Measurements from ENCODE around the gene SEMA4A. TPM values are rescaled to one million over a fixed set of nuclear protein-coding genes. Genes with fewer than 3 reads are reported as not detected.
A peak's percentile ranks its signal among the peaks of the same experiment; 100 is the strongest.

Gene SEMA4A
- total and polyA plus RNA-seq, 8 donors = 2.6 to 7.0 (median 4.7) TPM

DNA sequence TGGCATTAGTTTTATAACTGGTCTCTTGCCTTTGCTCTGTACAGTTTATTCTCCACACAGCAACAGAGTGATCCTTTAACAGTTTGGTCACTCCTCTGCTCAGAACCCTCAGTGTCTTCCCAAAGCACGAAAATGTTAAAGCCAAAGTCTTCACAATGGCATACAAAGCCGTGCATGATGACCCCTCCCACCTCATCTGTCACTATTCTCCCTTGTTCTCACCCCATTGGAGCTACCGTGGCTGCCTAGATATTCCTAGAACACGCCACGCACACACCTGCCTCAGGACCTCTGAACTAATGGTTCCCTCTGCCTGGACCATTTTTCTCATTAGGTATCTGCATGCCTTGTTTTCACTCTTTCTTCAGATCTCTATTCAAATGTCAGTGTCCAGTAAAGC, 8.6 kb upstream of the SEMA4A start:
- H3K27me3 ChIP-seq = no peaks in the 10 kb centered on the region
- intact Hi-C loops (cut with DNase I) = loop anchor here (5.0 to 10.0 kb wide), 3 partner anchors 78 to 170 kb away; no protein-coding TSS in a partner anchor
- ATAC-seq = no peak
- no peak for FAIRE-seq
- peak in 1 of 6 donors; percentile 2 for DNase-seq
- no peak overlapping the region for H3K27ac ChIP-seq
- no peaks in the 10 kb centered on the region for H3K36me3 ChIP-seq
- H3K4me1 ChIP-seq = peaks cover 0 to 2% (median 0%) of the 10 kb centered on the region in 3 donors
- no peak overlapping the region for H3K4me3 ChIP-seq
- TF ChIP-seq, protein P1, sequence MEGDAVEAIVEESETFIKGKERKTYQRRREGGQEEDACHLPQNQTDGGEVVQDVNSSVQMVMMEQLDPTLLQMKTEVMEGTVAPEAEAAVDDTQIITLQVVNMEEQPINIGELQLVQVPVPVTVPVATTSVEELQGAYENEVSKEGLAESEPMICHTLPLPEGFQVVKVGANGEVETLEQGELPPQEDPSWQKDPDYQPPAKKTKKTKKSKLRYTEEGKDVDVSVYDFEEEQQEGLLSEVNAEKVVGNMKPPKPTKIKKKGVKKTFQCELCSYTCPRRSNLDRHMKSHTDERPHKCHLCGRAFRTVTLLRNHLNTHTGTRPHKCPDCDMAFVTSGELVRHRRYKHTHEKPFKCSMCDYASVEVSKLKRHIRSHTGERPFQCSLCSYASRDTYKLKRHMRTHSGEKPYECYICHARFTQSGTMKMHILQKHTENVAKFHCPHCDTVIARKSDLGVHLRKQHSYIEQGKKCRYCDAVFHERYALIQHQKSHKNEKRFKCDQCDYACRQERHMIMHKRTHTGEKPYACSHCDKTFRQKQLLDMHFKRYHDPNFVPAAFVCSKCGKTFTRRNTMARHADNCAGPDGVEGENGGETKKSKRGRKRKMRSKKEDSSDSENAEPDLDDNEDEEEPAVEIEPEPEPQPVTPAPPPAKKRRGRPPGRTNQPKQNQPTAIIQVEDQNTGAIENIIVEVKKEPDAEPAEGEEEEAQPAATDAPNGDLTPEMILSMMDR (IDR thresholded peaks at IDR 0.05) = no peak
- WGBS, 2 donors = 39 to 45% methylated on average over 5 of the region's 5 CpGs
- H3K9me3 ChIP-seq = no peaks in the 10 kb centered on the region

DNA sequence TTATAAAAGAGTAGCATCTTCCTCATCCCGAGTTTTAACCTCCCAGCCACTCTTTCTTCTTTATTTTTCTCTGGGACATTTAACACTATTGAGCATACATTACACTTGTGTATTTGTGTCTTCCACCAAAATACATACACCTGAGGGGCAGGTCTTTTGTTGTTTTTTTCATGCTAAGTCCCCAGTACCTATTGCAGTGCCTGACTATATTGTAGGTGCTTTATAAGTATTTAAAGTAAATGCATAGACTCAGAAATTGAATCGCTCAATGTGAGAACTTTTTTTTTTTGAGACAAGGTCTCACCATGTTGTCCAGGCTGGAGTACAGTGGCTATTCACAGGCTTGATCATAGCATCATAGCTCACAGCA, 7.8 kb upstream of the SEMA4A start:
- ATAC-seq (no peak), FAIRE-seq (no peak)
- TF ChIP-seq, protein P1 (IDR thresholded peaks at IDR 0.05) = no peak

DNA sequence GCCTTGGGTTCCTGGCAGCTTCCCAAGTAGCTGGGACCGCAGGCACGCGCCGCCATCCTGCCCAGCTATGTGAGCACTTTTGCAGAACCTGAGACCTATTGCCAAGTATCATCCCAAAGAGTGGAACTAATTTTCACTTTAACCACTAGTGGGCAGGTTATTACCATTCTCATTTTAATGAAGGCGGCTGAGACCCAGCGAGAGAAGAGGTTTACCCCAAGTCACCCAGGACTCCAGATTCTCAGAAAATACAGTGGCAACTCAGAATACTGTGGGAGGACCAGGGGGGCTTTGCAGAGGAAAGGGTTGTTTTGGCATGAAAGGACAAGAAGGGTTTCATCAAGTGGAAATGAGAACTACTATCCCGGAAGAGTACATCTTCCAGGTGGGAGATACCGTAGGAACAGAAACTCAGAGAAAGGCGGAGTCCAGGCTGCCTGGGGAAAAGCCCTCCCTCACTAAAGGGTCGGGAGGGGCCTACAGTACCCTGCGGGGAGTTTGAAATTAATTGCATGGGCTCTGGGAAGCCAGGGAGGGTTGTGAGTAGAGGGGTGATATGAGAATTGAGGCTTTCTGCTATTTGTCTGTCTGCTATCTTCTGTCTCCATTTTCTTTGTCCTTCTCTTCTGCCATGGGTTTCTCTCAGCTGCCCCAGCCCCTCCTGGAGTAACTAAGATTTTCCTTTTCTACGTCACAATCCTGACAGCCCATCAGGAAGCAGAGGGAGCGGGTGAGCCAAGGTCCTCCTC, 7.2 kb upstream of the SEMA4A start:
- TF ChIP-seq, protein P1 (IDR thresholded peaks at IDR 0.05) = peak; percentile 37 to 56 (median 48)
- FAIRE-seq (no peak), DNase-seq (peak in 3 of 6 donors; percentile 54 to 77 (median 70)), ATAC-seq (peak; percentile 53 to 89 (median 80))
- Histone ChIP-seq H3K9me3 (no peaks in the 10 kb centered on the region), H3K36me3 (no peaks in the 10 kb centered on the region), H3K27ac (no peak overlapping the region), H3K4me3 (no peak overlapping the region), H3K27me3 (no peaks in the 10 kb centered on the region), H3K4me1 (peaks cover 0 to 2% (median 0%) of the 10 kb centered on the region in 3 donors)
- intact Hi-C loops (cut with DNase I) = loop anchor here (5.0 to 10.0 kb wide), 3 partner anchors 76 to 169 kb away; no protein-coding TSS in a partner anchor
- 23% methylated on average over 12 to 13 of the region's 13 CpGs for WGBS, 2 donors

More for the DNA sequence above, 7.8 kb upstream of the SEMA4A start:
- intact Hi-C loops (cut with DNase I) = loop anchor here (5.0 to 10.0 kb wide), 3 partner anchors 77 to 169 kb away; no protein-coding TSS in a partner anchor
- WGBS, 2 donors = 45 to 55% methylated on average over 2 of the region's 2 CpGs
- no peaks in the 10 kb centered on the region for H3K36me3 ChIP-seq
- H3K4me1 ChIP-seq = peaks cover 0 to 2% (median 0%) of the 10 kb centered on the region in 3 donors
- no peaks in the 10 kb centered on the region for H3K27me3 ChIP-seq
- DNase-seq = no peak
- no peak overlapping the region for H3K27ac ChIP-seq
- H3K9me3 ChIP-seq = no peaks in the 10 kb centered on the region
- no peak overlapping the region for H3K4me3 ChIP-seq

DNA sequence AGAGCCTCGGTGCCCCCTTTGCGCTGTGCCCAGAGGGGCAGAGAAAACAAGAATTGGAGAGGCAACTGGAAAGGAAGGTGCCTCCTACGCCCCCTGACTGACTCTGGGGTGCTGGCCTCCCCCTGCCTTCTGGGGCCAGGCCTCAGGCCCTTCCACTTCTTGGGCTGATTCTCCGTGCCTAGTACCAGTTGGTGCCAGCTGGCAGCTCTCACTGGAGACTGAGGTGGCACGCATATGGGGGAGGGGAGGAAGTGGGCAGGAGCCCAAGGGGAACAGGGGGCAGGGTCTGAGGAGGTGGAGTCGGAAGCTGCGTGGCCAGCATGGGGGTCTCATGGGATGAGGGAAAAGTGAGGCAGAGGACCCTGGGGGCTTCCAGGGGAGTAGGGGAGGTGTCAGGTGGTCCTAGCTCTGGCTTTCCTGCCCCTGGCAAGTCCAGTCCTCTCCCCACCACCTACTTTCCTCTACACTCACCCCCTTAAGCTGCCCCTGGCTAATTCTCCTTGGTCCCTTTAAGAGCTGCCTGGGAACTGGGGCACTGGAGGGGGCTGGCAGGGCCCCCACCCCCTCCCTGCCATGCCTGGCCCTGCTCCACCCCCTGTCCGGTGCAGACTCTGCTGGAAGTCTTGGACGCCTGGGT, 6.5 kb upstream of the SEMA4A start:
- Histone ChIP-seq H3K4me3 (no peak overlapping the region), H3K4me1 (peaks cover 0 to 2% (median 0%) of the 10 kb centered on the region in 3 donors), H3K27ac (no peak overlapping the region), H3K9me3 (no peaks in the 10 kb centered on the region), H3K27me3 (no peaks in the 10 kb centered on the region), H3K36me3 (no peaks in the 10 kb centered on the region)
- FAIRE-seq (no peak), ATAC-seq (peak in 3 of 4 donors; percentile 13 to 38 (median 23)), DNase-seq (peak in 2 of 6 donors; percentile 5 to 59)
- intact Hi-C loops (cut with DNase I) = loop anchor here (5.0 to 10.0 kb wide), 3 partner anchors 75 to 168 kb away; no protein-coding TSS in a partner anchor
- TF ChIP-seq, protein P1 (IDR thresholded peaks at IDR 0.05) = no peak
- WGBS, 2 donors = 25 to 33% methylated on average over 9 of the region's 9 CpGs
